HepG2 (cell line): ENCODE results near the gene CLCA1.

Source experiments
- MED1 ChIP-seq: sonication (generic); formaldehyde crosslinking; IDR thresholded peaks from 2 replicates; pipeline ENCODE4 v1.4.0; 2020; ENCODE audit warnings: missing genetic modification reagents
- POLR2A ChIP-seq, 2 experiments: IDR thresholded peaks; 2 replicates each; pipeline ENCODE4 v1.6.1; 2011; ENCODE audit warnings: low read depth in 2 of 2, low read length in 2 of 2, mild to moderate bottlenecking in 1 of 2, moderate library complexity in 1 of 2; ENCODE audit not compliant: insufficient read depth in 1 of 2
- SP2 ChIP-seq: sonication (generic); formaldehyde crosslinking; IDR thresholded peaks from 2 replicates; pipeline ENCODE4 v1.5.1; 2020; ENCODE audit warnings: mild to moderate bottlenecking, missing genetic modification reagents
- SUZ12 ChIP-seq: fragments of 150-350 bp; IDR thresholded peaks from 2 replicates; pipeline ENCODE4 v1.6.1; 2014; ENCODE audit warnings: low read depth, low read length
- TARDBP ChIP-seq: sonication (generic); formaldehyde crosslinking; IDR thresholded peaks from 2 replicates; pipeline ENCODE4 v1.8.0; 2022; ENCODE audit warnings: mild to moderate bottlenecking, missing genetic modification reagents
- ZC3H4 ChIP-seq: sonication (generic); formaldehyde crosslinking; IDR thresholded peaks from 2 replicates; pipeline ENCODE4 v1.4.0; 2020; ENCODE audit warnings: missing genetic modification reagents, borderline replicate concordance
- ZNF124 ChIP-seq: sonication (generic); formaldehyde crosslinking; IDR thresholded peaks from 2 replicates; pipeline ENCODE4 v1.4.0; 2020; ENCODE audit warnings: missing genetic modification reagents
- ZNF572 ChIP-seq: sonication (generic); formaldehyde crosslinking; IDR thresholded peaks from 2 replicates; pipeline ENCODE4 v1.5.1; 2020; ENCODE audit warnings: mild to moderate bottlenecking, missing genetic modification reagents
- ZNF766 ChIP-seq: sonication (generic); formaldehyde crosslinking; IDR thresholded peaks from 2 replicates; pipeline ENCODE4 v1.5.0; 2020; ENCODE audit warnings: missing genetic modification reagents, borderline replicate concordance

DNA sequence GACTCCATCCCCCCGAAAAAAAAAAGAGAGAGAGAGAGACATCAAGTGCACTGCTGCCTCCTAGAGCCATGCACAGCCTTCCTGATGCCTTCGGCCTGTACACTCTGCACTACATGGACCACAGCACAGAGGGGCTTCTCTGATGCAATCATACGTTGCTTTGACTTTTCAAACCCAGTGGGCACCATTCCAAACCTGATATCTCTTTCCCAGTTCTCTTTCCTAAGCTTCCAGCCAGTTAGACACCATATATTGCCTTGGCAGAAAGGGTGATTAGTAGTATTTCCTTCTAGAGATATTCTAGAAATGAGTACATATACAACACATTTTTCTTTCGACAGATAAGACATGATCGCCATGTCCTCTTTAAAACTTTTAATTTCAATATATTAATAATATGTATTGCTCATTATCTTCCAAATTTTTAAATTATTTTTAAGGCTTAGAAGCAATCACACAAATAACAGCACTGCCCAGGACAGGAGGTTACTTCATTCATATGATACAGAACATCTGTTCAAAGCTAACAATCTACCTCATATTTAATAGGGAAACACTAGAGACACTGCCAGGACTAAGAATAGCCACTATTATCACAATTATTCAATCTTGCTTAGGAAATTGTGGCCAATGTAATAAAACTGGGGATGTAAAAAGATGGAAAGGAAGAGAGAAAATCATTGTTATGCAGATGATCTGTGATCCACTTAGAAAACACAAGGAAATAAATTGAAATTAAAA, 9.9 kb downstream of the CLCA1 start:
- no peak for TF ChIP-seq SP2 (CRISPR knock-in tag)
- no peak for TF ChIP-seq ZNF124 (CRISPR knock-in tag)
- TF ChIP-seq SUZ12, result no peak
- TF ChIP-seq ZNF572, result no peak
- TF ChIP-seq POLR2A (IDR thresholded peaks at IDR 0.05; ENCODE audit: insufficient read depth in 1 of 2, low read depth in 2 of 2, low read length in 2 of 2), result no peak
- no peak for TF ChIP-seq TARDBP
- no peak for TF ChIP-seq ZNF766 (CRISPR knock-in tag)
- TF ChIP-seq MED1 (CRISPR knock-in tag), result no peak
- no peak for TF ChIP-seq ZC3H4 (CRISPR knock-in tag)
